SK-N-SH treated with all-trans-retinoic acid at 6 μM for 48 hours (cell line): Measurements from ENCODE around the gene GFRA1.

Experiments used
- ATAC-seq: fragments of 200-7000 bp; cut with Tn5 transposase; 3 replicates; pipeline ENCODE4 v1.9.1; 2020; ENCODE audit warnings: mild to moderate bottlenecking, moderate library complexity
- ARNTL ChIP-seq: fragments of 450-650 bp; formaldehyde crosslinking; IDR thresholded peaks from 2 replicates; pipeline ENCODE4 v1.5.0; 2020; ENCODE audit warnings: low read depth, mild to moderate bottlenecking, moderate library complexity, borderline replicate concordance
- BACH2 ChIP-seq: fragments of 250-450 bp; sonication (Bioruptor Pico); IDR thresholded peaks from 2 replicates; pipeline ENCODE4 v1.9.0; 2021; ENCODE audit warnings: mild to moderate bottlenecking, borderline replicate concordance
- CREB5 ChIP-seq: fragments of 250-450 bp; sonication (Bioruptor Pico); IDR thresholded peaks from 2 replicates; pipeline ENCODE4 v1.5.1; 2020; ENCODE audit warnings: low read depth, mild to moderate bottlenecking, moderate library complexity
- CSRNP3 ChIP-seq: fragments of 250-450 bp; sonication (Bioruptor Pico); IDR thresholded peaks from 2 replicates; pipeline ENCODE4 v1.5.1; 2021; ENCODE audit warnings: mild to moderate bottlenecking, moderate library complexity
- ESRRG ChIP-seq: fragments of 250-450 bp; sonication (Bioruptor Pico); IDR thresholded peaks from 2 replicates; pipeline ENCODE4 v1.6.1; 2021; ENCODE audit warnings: mild to moderate bottlenecking
- GLIS3 ChIP-seq: fragments of 250-450 bp; sonication (Bioruptor Pico); IDR thresholded peaks from 2 replicates; pipeline ENCODE4 v1.5.0; 2020; ENCODE audit warnings: mild to moderate bottlenecking, moderate library complexity
- ISL1 ChIP-seq: fragments of 250-450 bp; sonication (Bioruptor Pico); IDR thresholded peaks from 2 replicates; pipeline ENCODE4 v2.1.2; 2022; ENCODE audit warnings: mild to moderate bottlenecking, moderate library complexity
- OSR1 ChIP-seq: fragments of 250-450 bp; sonication (Bioruptor Pico); IDR thresholded peaks from 2 replicates; pipeline ENCODE4 v1.8.0; 2022; ENCODE audit warnings: moderate library complexity, mild to moderate bottlenecking, inconsistent platforms
- PATZ1 ChIP-seq: fragments of 250-450 bp; sonication (Bioruptor Pico); IDR thresholded peaks from 2 replicates; pipeline ENCODE4 v1.8.0; 2020; ENCODE audit warnings: mild to moderate bottlenecking, moderate library complexity, borderline replicate concordance
- POU6F1 ChIP-seq: fragments of 250-450 bp; sonication (Bioruptor Pico); IDR thresholded peaks from 2 replicates; pipeline ENCODE4 v1.8.0; 2021; ENCODE audit warnings: low read depth, mild to moderate bottlenecking, moderate library complexity, borderline replicate concordance
- PPARA ChIP-seq: fragments of 250-450 bp; sonication (Bioruptor Pico); IDR thresholded peaks from 2 replicates; pipeline ENCODE4 v1.5.0; 2020; ENCODE audit warnings: mild to moderate bottlenecking, borderline replicate concordance
- RARB ChIP-seq: fragments of 250-450 bp; sonication (Bioruptor Pico); IDR thresholded peaks from 2 replicates; pipeline ENCODE4 v1.8.0; 2021; ENCODE audit warnings: mild to moderate bottlenecking, moderate library complexity
- SNAI2 ChIP-seq: fragments of 250-450 bp; sonication (Bioruptor Pico); IDR thresholded peaks from 2 replicates; pipeline ENCODE4 v1.5.0; 2020; ENCODE audit warnings: mild to moderate bottlenecking, moderate library complexity
- TCF4 ChIP-seq: fragments of 250-450 bp; sonication (Bioruptor Pico); IDR thresholded peaks from 2 replicates; pipeline ENCODE4 v1.8.0; 2021; ENCODE audit warnings: mild to moderate bottlenecking, moderate library complexity, borderline replicate concordance
- TOX ChIP-seq: fragments of 250-450 bp; sonication (Bioruptor Pico); IDR thresholded peaks from 2 replicates; pipeline ENCODE4 v1.8.0; 2021; ENCODE audit warnings: mild to moderate bottlenecking, moderate library complexity, borderline replicate concordance
- TSHZ2 ChIP-seq: fragments of 250-450 bp; sonication (Bioruptor Pico); IDR thresholded peaks from 2 replicates; pipeline ENCODE4 v1.5.0; 2020; ENCODE audit warnings: mild to moderate bottlenecking, moderate library complexity
- ZFP30 ChIP-seq: fragments of 450-650 bp; formaldehyde crosslinking; IDR thresholded peaks from 2 replicates; pipeline ENCODE4 v1.5.0; 2022; ENCODE audit warnings: mild to moderate bottlenecking, moderate library complexity
- ZNF565 ChIP-seq: fragments of 450-650 bp; formaldehyde crosslinking; conservative IDR thresholded peaks from 2 replicates; pipeline ENCODE4 v1.5.0; 2020; ENCODE audit warnings: low read depth, mild to moderate bottlenecking, moderate library complexity
- ZNF70 ChIP-seq: fragments of 450-650 bp; formaldehyde crosslinking; IDR thresholded peaks from 2 replicates; pipeline ENCODE4 v1.5.0; 2020; ENCODE audit warnings: mild to moderate bottlenecking, moderate library complexity
- ZNF8 ChIP-seq: fragments of 450-650 bp; formaldehyde crosslinking; IDR thresholded peaks from 2 replicates; pipeline ENCODE4 v1.5.0; 2020; ENCODE audit warnings: mild to moderate bottlenecking, moderate library complexity

The GFRA1 gene

GRCh38 chr10:116026725-116027124 lies 246.3 kb downstream of the GFRA1 start:
- no peak for ATAC-seq
- TF ChIP-seq ESRRG (CRISPR knock-in tag) (no peak), ZNF8 (CRISPR knock-in tag) (no peak), BACH2 (CRISPR knock-in tag) (no peak), ZNF70 (no peak), PATZ1 (CRISPR knock-in tag) (no peak), POU6F1 (CRISPR knock-in tag) (no peak), GLIS3 (CRISPR knock-in tag) (no peak), ISL1 (CRISPR knock-in tag) (no peak), RARB (no peak), CREB5 (CRISPR knock-in tag) (no peak), TSHZ2 (no peak), TOX (no peak), ZFP30 (no peak), TCF4 (no peak), OSR1 (no peak), PPARA (no peak), ZNF565 (no peak), ARNTL (CRISPR knock-in tag) (no peak)

- ATAC-seq = no peak
These were observed 246.7 kb downstream of the GFRA1 start for GRCh38 chr10:116026315-116026714.

More at GRCh38 chr10:116026315-116026714, 246.7 kb downstream of the GFRA1 start:
- TF ChIP-seq TSHZ2 (no peak), SNAI2 (CRISPR knock-in tag) (no peak), CSRNP3 (CRISPR knock-in tag) (no peak), ESRRG (CRISPR knock-in tag) (no peak), TCF4 (no peak), ZNF8 (CRISPR knock-in tag) (no peak), POU6F1 (CRISPR knock-in tag) (no peak), RARB (no peak), ZFP30 (no peak), PATZ1 (CRISPR knock-in tag) (no peak)
